Breast epithelium (tissue), 4 donors: Measurements from ENCODE around the gene VPS16. TPM values are rescaled to one million over a fixed set of nuclear protein-coding genes. Genes with fewer than 3 reads are reported as not detected.

Experiments used
- DNase-seq, 2 donors: peaks; one replicate each; pipeline ENCODE4 v3.0.0-alpha.2; 2019; ENCODE audit warnings: low spot score in 2 of 2
- H3K27ac ChIP-seq, 2 donors: fragments of 200-600 bp; sonication (generic) in 1 of 2; one replicate each; pipeline ENCODE4 v1.5.1; 2016 to 2019; ENCODE audit warnings: mild to moderate bottlenecking in 1 of 2
- H3K27me3 ChIP-seq, 2 donors: fragments of 200-600 bp; sonication (generic) in 1 of 2; one replicate each; pipeline versions ENCODE4 v1.5.1 to v1.6.0; 2017 to 2019; ENCODE audit warnings: control low read depth in 1 of 2, mild to moderate bottlenecking in 1 of 2
- H3K36me3 ChIP-seq: fragments of 200-600 bp; one replicate; pipeline ENCODE4 v1.5.1; 2019
- H3K4me1 ChIP-seq, 2 donors: fragments of 200-600 bp; sonication (generic); one replicate each; pipeline ENCODE4 v1.5.1; 2016 to 2019; ENCODE audit warnings: control low read depth in 1 of 2
- H3K4me3 ChIP-seq, 3 donors: fragments of 200-600 bp; sonication (generic); 1 replicate in 2 of 3; 2 replicates in 1 of 3; pipeline ENCODE4 v1.5.1; 2016 to 2019; ENCODE audit warnings: mild to moderate bottlenecking in 3 of 3, moderate library complexity in 2 of 3
- H3K9me3 ChIP-seq, 2 donors: fragments of 200-600 bp; sonication (generic) in 1 of 2; one replicate each; pipeline ENCODE4 v1.5.1; 2016 to 2019; ENCODE audit warnings: control low read depth in 1 of 2
- POLR2A ChIP-seq: fragments of 450-650 bp; IDR thresholded peaks from one replicate; pipeline ENCODE4 v1.6.1; 2016; ENCODE audit warnings: antibody characterized with exemption, mild to moderate bottlenecking, moderate library complexity
- POLR2AphosphoS5 ChIP-seq, 3 donors: sonication (generic); formaldehyde crosslinking; IDR thresholded peaks; one replicate each; pipeline ENCODE4 v1.6.1; 2017; ENCODE audit warnings: antibody characterized with exemption in 3 of 3
- intact Hi-C: fragments of 100-400 bp; cut with DNase I; formaldehyde crosslinking; loops from one replicate; pipeline ENCODE4 v1.15.1; 2023; ENCODE audit warnings: low total_unique reads
- total RNA-seq, 3 donors: library from RNA; depleted of rRNA; stranded (reverse); fragments of >200 nt; gene quantifications; one replicate each; pipeline ENCODE4 v1.1.0, GENCODE V29; 2016
- TF ChIP-seq, protein P1 (sequence below), 3 donors: fragments of 450-650 bp; IDR thresholded peaks; one replicate each; pipeline ENCODE4 v1.5.1; 2016 to 2017; ENCODE audit warnings: antibody characterized with exemption in 3 of 3, mild to moderate bottlenecking in 3 of 3, moderate library complexity in 3 of 3

The VPS16 gene
- total RNA-seq, 3 donors from 2014 or later: 25.3 to 34.7 (median 33.8) TPM

DNA sequence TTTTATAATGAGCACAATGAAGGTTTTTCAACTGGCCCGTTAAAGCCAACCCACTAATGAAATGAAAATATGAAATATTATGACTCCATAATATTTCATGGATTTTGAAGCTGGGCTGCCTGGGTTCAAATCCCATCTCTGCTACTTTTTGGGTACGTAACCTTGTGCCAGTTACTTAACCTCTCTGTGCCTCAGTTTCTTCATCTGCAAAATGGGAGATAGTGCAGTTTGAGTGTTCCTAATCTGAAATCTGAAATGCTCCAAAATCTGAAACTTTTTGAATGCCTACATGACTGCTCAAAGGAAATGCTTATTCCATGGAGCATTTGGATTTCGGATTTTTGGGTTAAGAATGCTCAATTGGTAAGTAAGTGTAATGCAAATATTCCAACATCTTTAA is 62.3 kb downstream of the VPS16 start:
- TF ChIP-seq POLR2A (no peak), POLR2AphosphoS5 (IDR thresholded peaks at IDR 0.05) (no peak)
- TF ChIP-seq, protein P1, sequence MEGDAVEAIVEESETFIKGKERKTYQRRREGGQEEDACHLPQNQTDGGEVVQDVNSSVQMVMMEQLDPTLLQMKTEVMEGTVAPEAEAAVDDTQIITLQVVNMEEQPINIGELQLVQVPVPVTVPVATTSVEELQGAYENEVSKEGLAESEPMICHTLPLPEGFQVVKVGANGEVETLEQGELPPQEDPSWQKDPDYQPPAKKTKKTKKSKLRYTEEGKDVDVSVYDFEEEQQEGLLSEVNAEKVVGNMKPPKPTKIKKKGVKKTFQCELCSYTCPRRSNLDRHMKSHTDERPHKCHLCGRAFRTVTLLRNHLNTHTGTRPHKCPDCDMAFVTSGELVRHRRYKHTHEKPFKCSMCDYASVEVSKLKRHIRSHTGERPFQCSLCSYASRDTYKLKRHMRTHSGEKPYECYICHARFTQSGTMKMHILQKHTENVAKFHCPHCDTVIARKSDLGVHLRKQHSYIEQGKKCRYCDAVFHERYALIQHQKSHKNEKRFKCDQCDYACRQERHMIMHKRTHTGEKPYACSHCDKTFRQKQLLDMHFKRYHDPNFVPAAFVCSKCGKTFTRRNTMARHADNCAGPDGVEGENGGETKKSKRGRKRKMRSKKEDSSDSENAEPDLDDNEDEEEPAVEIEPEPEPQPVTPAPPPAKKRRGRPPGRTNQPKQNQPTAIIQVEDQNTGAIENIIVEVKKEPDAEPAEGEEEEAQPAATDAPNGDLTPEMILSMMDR (IDR thresholded peaks at IDR 0.05): no peak

DNA sequence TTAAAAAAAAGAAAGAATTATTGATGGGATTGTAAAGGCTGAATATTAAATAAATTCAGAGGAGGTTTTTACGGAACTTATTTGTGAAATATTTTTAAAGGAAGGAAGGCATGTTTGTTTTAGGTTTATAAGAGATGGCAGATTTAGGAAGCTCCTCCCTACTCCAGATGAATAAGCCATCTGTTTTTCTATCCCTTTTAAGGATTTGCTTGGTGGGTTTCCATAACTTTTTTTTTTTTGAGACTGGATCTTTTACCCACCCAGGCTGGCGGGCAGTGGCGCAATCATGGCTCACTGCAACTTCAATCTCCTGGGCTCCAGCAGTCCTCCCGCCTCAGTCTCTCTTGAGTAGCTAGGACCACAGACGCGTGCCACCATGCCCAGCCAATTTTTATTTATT is 63.1 kb downstream of the VPS16 start:
- intact Hi-C loops: no loop called here
- Histone ChIP-seq H3K4me1 (no peaks in the 10 kb centered on the region), H3K9me3 (no peaks in the 10 kb centered on the region), H3K4me3 (no peak overlapping the region), H3K36me3 (no peaks in the 10 kb centered on the region), H3K27me3 (no peaks in the 10 kb centered on the region), H3K27ac (no peak overlapping the region)
- TF ChIP-seq, protein P1 (IDR thresholded peaks at IDR 0.05): no peak
- TF ChIP-seq POLR2AphosphoS5 (IDR thresholded peaks at IDR 0.05) (no peak), POLR2A (no peak)
- no peak for DNase-seq

More for the DNA sequence above, 62.3 kb downstream of the VPS16 start:
- intact Hi-C loops: no loop called here
- Histone ChIP-seq H3K4me3 (no peak overlapping the region), H3K27me3 (no peaks in the 10 kb centered on the region), H3K36me3 (no peaks in the 10 kb centered on the region), H3K9me3 (no peaks in the 10 kb centered on the region), H3K4me1 (no peaks in the 10 kb centered on the region), H3K27ac (no peak overlapping the region)
- no peak for DNase-seq

DNA sequence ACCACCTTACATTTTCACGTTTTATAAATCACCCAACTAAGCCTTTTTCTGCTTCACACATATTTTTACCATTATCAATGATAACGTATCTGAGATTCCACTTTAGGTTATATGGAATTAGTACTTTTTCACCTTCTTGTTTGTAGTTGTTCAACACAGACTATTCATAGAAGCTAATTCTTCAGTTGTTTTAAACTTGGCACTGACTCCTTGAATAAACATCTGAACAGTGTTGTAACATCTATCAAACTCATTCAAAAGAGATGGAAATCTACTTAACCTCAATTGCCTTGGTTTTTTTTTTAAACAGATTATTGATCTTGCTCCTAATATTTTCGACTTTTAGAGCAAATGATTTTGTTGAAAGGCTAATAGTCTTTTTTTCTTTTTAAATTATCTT is 67.0 kb downstream of the VPS16 start:
- H3K4me1 ChIP-seq: no peaks in the 10 kb centered on the region
- no peaks in the 10 kb centered on the region for H3K36me3 ChIP-seq
- no peaks in the 10 kb centered on the region for H3K27me3 ChIP-seq
- H3K9me3 ChIP-seq: no peaks in the 10 kb centered on the region
- H3K4me3 ChIP-seq: no peak overlapping the region
- intact Hi-C loops: no loop called here
- DNase-seq: no peak
- no peak for TF ChIP-seq POLR2AphosphoS5 (IDR thresholded peaks at IDR 0.05)
- H3K27ac ChIP-seq: no peak overlapping the region

DNA sequence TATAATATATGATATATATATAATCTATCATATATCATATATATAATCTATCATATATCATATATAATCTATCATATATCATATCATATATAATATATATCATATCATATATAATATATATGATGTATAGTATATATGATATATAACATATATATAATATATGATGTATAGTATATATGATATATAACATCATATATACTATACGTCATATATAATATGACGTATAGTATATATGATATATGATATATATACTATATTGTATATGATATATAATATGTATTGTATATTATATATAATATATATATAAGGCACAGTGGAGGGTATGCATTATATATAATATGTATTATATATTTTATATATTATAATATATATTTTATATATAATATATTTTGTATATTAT is 69.4 kb downstream of the VPS16 start:
- Histone ChIP-seq H3K36me3 (no peaks in the 10 kb centered on the region), H3K4me1 (no peaks in the 10 kb centered on the region), H3K27me3 (no peaks in the 10 kb centered on the region), H3K4me3 (no peak overlapping the region), H3K27ac (no peak overlapping the region), H3K9me3 (no peaks in the 10 kb centered on the region)
- intact Hi-C loops: no loop called here
- TF ChIP-seq POLR2AphosphoS5 (IDR thresholded peaks at IDR 0.05): no peak
- TF ChIP-seq, protein P1 (IDR thresholded peaks at IDR 0.05): no peak
- TF ChIP-seq POLR2A: no peak
- no peak for DNase-seq

DNA sequence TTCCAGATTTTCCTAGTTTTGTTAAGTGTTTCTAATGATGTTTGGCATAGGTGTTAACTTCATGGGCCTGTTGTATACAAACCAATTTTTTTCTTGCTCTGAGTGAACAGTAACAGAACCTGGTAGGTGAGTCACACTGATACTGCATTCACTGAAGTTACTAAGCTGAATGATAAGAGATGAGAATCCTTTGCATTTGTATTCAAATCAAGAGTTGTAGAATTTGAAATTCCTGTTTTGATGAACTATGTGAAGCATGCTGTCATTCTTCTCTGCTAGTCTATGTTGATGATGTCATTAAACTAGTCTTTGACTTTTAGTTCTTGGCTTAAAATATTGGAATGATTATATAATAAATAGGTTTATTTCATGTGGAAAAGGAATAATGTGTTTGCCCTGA is 70.7 kb downstream of the VPS16 start:
- Histone ChIP-seq H3K4me1 (no peaks in the 10 kb centered on the region), H3K9me3 (no peaks in the 10 kb centered on the region), H3K4me3 (no peak overlapping the region), H3K27ac (no peak overlapping the region), H3K27me3 (no peaks in the 10 kb centered on the region), H3K36me3 (no peaks in the 10 kb centered on the region)
- intact Hi-C loops: no loop called here
- TF ChIP-seq, protein P1 (IDR thresholded peaks at IDR 0.05): no peak
- TF ChIP-seq POLR2A (no peak), POLR2AphosphoS5 (IDR thresholded peaks at IDR 0.05) (no peak)
- no peak for DNase-seq

DNA sequence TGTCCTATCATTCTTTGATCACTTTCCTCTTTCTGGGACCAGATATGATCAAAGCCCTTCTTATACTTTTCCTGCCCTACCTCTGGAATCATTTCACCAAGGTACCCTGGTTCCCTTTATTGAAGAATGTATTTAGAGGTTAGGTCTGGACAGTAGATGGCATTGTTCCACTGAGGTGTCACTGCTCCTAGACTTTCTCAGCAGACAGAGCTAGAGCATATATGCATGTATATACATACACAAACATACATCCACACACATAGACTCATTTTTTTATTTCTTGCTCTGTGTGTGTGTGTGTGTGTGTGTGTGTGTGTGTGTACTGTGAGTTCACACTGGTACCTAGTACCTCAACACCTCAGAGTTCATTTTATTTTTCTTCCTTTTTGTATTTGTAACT is 73.6 kb downstream of the VPS16 start:
- H3K27me3 ChIP-seq: no peaks in the 10 kb centered on the region
- DNase-seq: no peak
- TF ChIP-seq POLR2AphosphoS5 (IDR thresholded peaks at IDR 0.05): no peak
- TF ChIP-seq, protein P1 (IDR thresholded peaks at IDR 0.05): no peak
- TF ChIP-seq POLR2A: no peak
- intact Hi-C loops: no loop called here
- H3K4me3 ChIP-seq: no peak overlapping the region
- no peaks in the 10 kb centered on the region for H3K36me3 ChIP-seq
- no peaks in the 10 kb centered on the region for H3K4me1 ChIP-seq
- H3K27ac ChIP-seq: no peak overlapping the region
- H3K9me3 ChIP-seq: no peaks in the 10 kb centered on the region
